ENCODE data around the gene FAM3C. TPM values are rescaled to one million over a fixed set of nuclear protein-coding genes. Genes with fewer than 3 reads are reported as not detected.

FAM3C gene
- total and polyA plus RNA-seq, 2 of the 8 experiments (the other 6 are each of a cell fraction or from before 2014, with no cell fraction given), result 27.0 to 77.7 TPM

DNA sequence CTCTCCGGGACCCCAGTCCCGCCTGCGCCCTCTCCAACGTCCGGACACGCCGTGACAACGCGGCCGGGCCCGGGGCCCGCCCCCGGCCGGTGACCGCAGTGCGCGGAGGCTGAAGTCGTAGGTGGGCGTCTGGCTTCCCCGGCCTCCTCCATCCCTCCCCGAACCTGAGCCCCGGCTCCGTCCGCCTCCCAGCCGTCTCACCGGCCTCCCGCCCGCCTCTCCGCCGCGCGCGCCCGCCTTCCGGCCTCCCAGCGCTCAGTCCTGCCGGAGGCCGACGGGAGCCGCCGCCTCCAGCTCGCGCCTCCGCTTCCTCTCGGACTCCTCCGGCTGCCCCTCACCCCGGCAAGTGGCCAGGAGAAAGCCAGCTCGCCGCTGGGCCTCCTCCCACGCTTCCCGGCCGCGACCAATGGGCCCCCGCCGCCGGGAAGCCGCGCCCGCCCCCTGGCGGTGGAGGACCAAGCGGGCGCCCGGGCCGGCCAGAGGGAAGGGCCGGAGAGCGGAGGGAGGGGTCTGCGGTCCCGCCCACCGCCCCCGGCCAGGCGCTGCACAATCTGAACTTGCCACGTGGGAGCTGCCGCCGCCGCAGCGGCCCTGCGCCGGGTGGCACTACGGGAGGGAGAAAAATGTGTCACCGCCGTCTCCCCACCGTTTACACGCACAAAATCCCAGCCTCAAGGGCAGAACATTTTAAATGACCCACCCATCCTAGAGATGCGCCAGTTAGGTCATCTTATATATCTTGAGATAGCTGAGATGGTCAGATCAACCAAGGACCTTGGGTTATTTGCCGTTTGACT lies at the start of gene FAM3C (continued):
- TF ChIP-seq, protein P1, sequence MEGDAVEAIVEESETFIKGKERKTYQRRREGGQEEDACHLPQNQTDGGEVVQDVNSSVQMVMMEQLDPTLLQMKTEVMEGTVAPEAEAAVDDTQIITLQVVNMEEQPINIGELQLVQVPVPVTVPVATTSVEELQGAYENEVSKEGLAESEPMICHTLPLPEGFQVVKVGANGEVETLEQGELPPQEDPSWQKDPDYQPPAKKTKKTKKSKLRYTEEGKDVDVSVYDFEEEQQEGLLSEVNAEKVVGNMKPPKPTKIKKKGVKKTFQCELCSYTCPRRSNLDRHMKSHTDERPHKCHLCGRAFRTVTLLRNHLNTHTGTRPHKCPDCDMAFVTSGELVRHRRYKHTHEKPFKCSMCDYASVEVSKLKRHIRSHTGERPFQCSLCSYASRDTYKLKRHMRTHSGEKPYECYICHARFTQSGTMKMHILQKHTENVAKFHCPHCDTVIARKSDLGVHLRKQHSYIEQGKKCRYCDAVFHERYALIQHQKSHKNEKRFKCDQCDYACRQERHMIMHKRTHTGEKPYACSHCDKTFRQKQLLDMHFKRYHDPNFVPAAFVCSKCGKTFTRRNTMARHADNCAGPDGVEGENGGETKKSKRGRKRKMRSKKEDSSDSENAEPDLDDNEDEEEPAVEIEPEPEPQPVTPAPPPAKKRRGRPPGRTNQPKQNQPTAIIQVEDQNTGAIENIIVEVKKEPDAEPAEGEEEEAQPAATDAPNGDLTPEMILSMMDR (IDR thresholded peaks at IDR 0.05; ENCODE audit: control extremely low read depth in 1 of 3, insufficient read depth in 1 of 3, low read depth in 1 of 3, low read length in 3 of 3), result peak; percentile 77 to 78 (median 77)
- peak; percentile 99 for TF ChIP-seq EGR1 (IDR thresholded peaks at IDR 0.05; ENCODE audit: borderline replicate concordance, low read depth, low read length)
- TF ChIP-seq NANOG (IDR thresholded peaks at IDR 0.05; ENCODE audit: insufficient read depth, low read depth, low read length, poor library complexity, severe bottlenecking), result peak; percentile 15
- TF ChIP-seq, protein P2, sequence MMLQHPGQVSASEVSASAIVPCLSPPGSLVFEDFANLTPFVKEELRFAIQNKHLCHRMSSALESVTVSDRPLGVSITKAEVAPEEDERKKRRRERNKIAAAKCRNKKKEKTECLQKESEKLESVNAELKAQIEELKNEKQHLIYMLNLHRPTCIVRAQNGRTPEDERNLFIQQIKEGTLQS (IDR thresholded peaks at IDR 0.05; ENCODE audit: insufficient read depth, low read depth, low read length), result no peak
- peak; percentile 79 for TF ChIP-seq POLR2AphosphoS5 (IDR thresholded peaks at IDR 0.05; ENCODE audit: low read depth, low read length)
- TF ChIP-seq, protein P3, sequence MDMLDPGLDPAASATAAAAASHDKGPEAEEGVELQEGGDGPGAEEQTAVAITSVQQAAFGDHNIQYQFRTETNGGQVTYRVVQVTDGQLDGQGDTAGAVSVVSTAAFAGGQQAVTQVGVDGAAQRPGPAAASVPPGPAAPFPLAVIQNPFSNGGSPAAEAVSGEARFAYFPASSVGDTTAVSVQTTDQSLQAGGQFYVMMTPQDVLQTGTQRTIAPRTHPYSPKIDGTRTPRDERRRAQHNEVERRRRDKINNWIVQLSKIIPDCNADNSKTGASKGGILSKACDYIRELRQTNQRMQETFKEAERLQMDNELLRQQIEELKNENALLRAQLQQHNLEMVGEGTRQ (IDR thresholded peaks at IDR 0.05; ENCODE audit: low read length), result peak; percentile 49; the same call in 1 of the 2 replicates
- TF ChIP-seq SIX5 (IDR thresholded peaks at IDR 0.05; ENCODE audit: low read depth, low read length), result no peak
- TF ChIP-seq KDM5A (IDR thresholded peaks at IDR 0.05; ENCODE audit: low read length), result no peak
- TF ChIP-seq RFX5 (IDR thresholded peaks at IDR 0.05; ENCODE audit: borderline replicate concordance, low read depth, low read length), result no peak
- no peak for TF ChIP-seq FOSL1 (IDR thresholded peaks at IDR 0.05; ENCODE audit: insufficient read depth, low read depth, low read length)
- TF ChIP-seq SP4 (IDR thresholded peaks at IDR 0.05; ENCODE audit: low read length), result peak; percentile 86; the same call in 1 of the 2 replicates
- TF ChIP-seq ASH2L (IDR thresholded peaks at IDR 0.05; ENCODE audit: low read length), result peak; percentile 92
- TF ChIP-seq BRCA1 (IDR thresholded peaks at IDR 0.05; ENCODE audit: low read depth, low read length), result no peak
- TF ChIP-seq RXRA (IDR thresholded peaks at IDR 0.05; ENCODE audit: insufficient read depth, low read depth, low read length), result no peak
- TF ChIP-seq CHD2 (IDR thresholded peaks at IDR 0.05; ENCODE audit: low read length), result peak; percentile 58
- peak in 1 of 2 experiments; percentile 38; a peak in 1 of 4 replicates for TF ChIP-seq SIN3A (conservative IDR thresholded peaks at IDR 0.05 in 1 of 2, IDR thresholded peaks at IDR 0.05 in 1 of 2; ENCODE audit: low read depth in 1 of 2, low read length in 2 of 2)
- no peak for TF ChIP-seq SIRT6 (IDR thresholded peaks at IDR 0.05; ENCODE audit: low read length)
- no peak for TF ChIP-seq BACH1 (IDR thresholded peaks at IDR 0.05; ENCODE audit: low read length)
- no peak for TF ChIP-seq CBX5 (IDR thresholded peaks at IDR 0.05; ENCODE audit: low read depth, low read length)
- TF ChIP-seq MAFK (IDR thresholded peaks at IDR 0.05; ENCODE audit: low read depth, low read length), result no peak
